Activated B cell treated with CpG ODN at 0.5 μM for 24 hours (primary cell): Measurements from ENCODE around the gene PRDM16. TPM values are rescaled to one million over a fixed set of nuclear protein-coding genes. Genes with fewer than 3 reads are reported as not detected.

Experiments used
- ATAC-seq: fragments of 200-7000 bp; cut with Tn5 transposase; one replicate; pipeline ENCODE4 v1.10.0; 2021; ENCODE audit warnings: low read depth, mild to moderate bottlenecking, moderate library complexity
- CTCF ChIA-PET: fragments of 350-600 bp; sonication (Branson Sonifier 250); formaldehyde crosslinking; loops from one replicate; lab custom pipeline; 2021; ENCODE audit warnings: antibody characterized with exemption; lab: Charles Lee
- POLR2A ChIA-PET: fragments of 350-600 bp; sonication (Branson Sonifier 250); formaldehyde crosslinking; loops from one replicate; lab custom pipeline; 2021; ENCODE audit warnings: antibody characterized with exemption; lab: Charles Lee
- DNase-seq: peaks from one replicate; pipeline ENCODE4 v3.0.0; 2022
- H3K27ac Mint-ChIP-seq: one replicate; pipeline ENCODE4 v1.8.0; 2020; ENCODE audit warnings: mixed read lengths
- H3K27me3 Mint-ChIP-seq: one replicate; pipeline ENCODE4 v1.8.0; 2021; ENCODE audit warnings: mixed read lengths
- H3K36me3 Mint-ChIP-seq: one replicate; pipeline ENCODE4 v1.8.0; 2021; ENCODE audit warnings: low read depth, mixed read lengths
- H3K4me1 Mint-ChIP-seq: one replicate; pipeline ENCODE4 v1.8.0; 2021; ENCODE audit warnings: mixed read lengths
- H3K4me3 Mint-ChIP-seq: one replicate; pipeline ENCODE4 v1.8.0; 2020; ENCODE audit warnings: mild to moderate bottlenecking, mixed read lengths
- H3K9me3 Mint-ChIP-seq: one replicate; pipeline ENCODE4 v1.8.0; 2020; ENCODE audit warnings: mixed read lengths
- intact Hi-C: fragments of 100-400 bp; cut with micrococcal nuclease; formaldehyde crosslinking; loops from one replicate; pipeline ENCODE4 v1.15.1; 2024
- total RNA-seq: library from RNA; stranded (reverse); gene quantifications from 2 replicates; pipeline ENCODE4 v1.2.3, GENCODE V29; 2022
- TF ChIP-seq, protein P1 (sequence below): fragments of 200-600 bp; IDR thresholded peaks from one replicate; pipeline ENCODE4 v1.8.0; 2022; ENCODE audit warnings: antibody characterized with exemption, mild to moderate bottlenecking

PRDM16 gene
- total RNA-seq, 1 donor from 2014 or later = not detected

DNA sequence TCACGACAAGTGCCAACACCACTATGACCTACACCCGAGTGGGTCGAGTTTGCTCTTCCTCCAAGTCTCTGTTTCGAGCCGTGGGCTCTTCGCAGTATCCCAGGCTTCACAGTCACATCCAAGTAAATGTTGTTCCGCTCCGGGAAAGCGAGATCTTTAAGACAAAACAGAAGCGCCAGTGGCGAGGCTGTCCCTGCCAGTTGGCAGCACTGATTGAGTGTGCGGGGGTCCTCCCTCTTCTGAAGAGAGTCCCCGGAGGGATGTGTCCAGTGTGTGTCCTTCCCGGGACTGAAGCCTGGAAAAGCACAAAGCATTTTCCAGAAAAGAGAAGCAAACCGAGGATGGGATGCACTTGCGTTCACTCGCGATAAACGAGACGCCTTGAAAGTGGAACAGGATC, 158.9 kb downstream of the PRDM16 start:
- no peak for ATAC-seq
- Mint-ChIP-seq H3K9me3 (no peaks in the 10 kb centered on the region), H3K36me3 (no peaks in the 10 kb centered on the region), H3K4me3 (no peak overlapping the region), H3K27ac (no peak overlapping the region), H3K4me1 (no peaks in the 10 kb centered on the region), H3K27me3 (no peaks in the 10 kb centered on the region)
- TF ChIP-seq, protein P1, sequence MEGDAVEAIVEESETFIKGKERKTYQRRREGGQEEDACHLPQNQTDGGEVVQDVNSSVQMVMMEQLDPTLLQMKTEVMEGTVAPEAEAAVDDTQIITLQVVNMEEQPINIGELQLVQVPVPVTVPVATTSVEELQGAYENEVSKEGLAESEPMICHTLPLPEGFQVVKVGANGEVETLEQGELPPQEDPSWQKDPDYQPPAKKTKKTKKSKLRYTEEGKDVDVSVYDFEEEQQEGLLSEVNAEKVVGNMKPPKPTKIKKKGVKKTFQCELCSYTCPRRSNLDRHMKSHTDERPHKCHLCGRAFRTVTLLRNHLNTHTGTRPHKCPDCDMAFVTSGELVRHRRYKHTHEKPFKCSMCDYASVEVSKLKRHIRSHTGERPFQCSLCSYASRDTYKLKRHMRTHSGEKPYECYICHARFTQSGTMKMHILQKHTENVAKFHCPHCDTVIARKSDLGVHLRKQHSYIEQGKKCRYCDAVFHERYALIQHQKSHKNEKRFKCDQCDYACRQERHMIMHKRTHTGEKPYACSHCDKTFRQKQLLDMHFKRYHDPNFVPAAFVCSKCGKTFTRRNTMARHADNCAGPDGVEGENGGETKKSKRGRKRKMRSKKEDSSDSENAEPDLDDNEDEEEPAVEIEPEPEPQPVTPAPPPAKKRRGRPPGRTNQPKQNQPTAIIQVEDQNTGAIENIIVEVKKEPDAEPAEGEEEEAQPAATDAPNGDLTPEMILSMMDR = no peak
- ChIA-PET POLR2A (no interaction called here), CTCF (no interaction called here)
- no peak for DNase-seq
- intact Hi-C loops = no loop called here

- Mint-ChIP-seq H3K9me3 (no peaks in the 10 kb centered on the region), H3K27me3 (no peaks in the 10 kb centered on the region), H3K36me3 (no peaks in the 10 kb centered on the region), H3K4me3 (no peak overlapping the region), H3K27ac (no peak overlapping the region), H3K4me1 (no peaks in the 10 kb centered on the region)
- POLR2A ChIA-PET = no interaction called here
- TF ChIP-seq, protein P1 = no peak
- ATAC-seq (no peak), DNase-seq (no peak)
- CTCF ChIA-PET = no interaction called here
- intact Hi-C loops = no loop called here
Measured at GRCh38 chr1:3229081-3229725, 160.2 kb downstream of the PRDM16 start.

DNA sequence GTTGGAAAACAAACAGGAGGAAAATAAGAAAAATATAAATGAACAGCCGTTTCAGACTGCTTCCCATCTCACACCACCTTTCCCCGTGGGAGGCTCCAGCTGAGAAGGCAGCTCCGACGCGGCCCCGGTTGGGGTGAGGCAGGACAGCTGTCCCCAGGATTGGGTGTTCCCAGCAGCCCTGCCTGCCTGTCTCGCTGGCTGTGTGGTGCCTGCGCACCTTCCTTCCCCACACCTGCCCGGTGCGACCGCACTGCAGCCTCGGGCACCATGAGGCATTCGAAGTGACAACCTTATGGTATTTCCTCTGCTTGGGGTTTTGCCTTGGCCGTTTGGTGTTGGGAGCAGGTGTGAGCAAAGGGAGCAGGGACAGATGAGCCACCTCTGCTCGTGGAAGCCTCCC, 161.6 kb downstream of the PRDM16 start:
- H3K4me3 Mint-ChIP-seq = no peak overlapping the region
- ChIA-PET POLR2A (no interaction called here), CTCF (no interaction called here)
- TF ChIP-seq, protein P1 = no peak
- ATAC-seq (no peak), DNase-seq (no peak)
- intact Hi-C loops = no loop called here
- H3K27ac Mint-ChIP-seq = no peak overlapping the region
- H3K4me1 Mint-ChIP-seq = no peaks in the 10 kb centered on the region
- no peaks in the 10 kb centered on the region for H3K27me3 Mint-ChIP-seq
- no peaks in the 10 kb centered on the region for H3K9me3 Mint-ChIP-seq
- no peaks in the 10 kb centered on the region for H3K36me3 Mint-ChIP-seq

DNA sequence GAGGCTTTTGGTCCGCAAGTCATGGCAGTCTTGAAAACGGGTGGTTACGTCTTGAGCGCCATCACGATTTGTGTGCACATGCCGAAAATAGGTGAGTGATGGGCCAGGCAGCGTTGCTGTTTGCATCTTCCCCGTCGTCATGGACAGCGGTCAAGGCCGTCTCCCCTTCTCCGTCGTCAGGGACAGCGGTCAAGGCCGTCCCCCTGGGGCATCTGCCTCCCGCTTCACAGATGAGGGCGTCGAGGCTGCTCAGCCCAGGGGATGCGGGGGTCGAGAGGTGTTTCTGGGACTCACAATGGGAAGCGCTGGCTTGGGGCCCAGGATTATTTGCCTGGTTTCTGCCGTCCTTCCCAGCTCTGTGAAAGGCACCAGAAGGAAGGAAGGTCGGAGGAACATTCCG, 162.2 kb downstream of the PRDM16 start:
- Mint-ChIP-seq H3K27me3 (no peaks in the 10 kb centered on the region), H3K27ac (no peak overlapping the region), H3K36me3 (no peaks in the 10 kb centered on the region), H3K9me3 (no peaks in the 10 kb centered on the region), H3K4me3 (no peak overlapping the region), H3K4me1 (no peaks in the 10 kb centered on the region)
- CTCF ChIA-PET = no interaction called here
- TF ChIP-seq, protein P1 = no peak
- ATAC-seq = no peak
- intact Hi-C loops = no loop called here
- POLR2A ChIA-PET = no interaction called here
- DNase-seq = no peak

GRCh38 chr1:3231826-3232225, 162.8 kb downstream of the PRDM16 start:
- Mint-ChIP-seq H3K9me3 (no peaks in the 10 kb centered on the region), H3K36me3 (no peaks in the 10 kb centered on the region), H3K27me3 (no peaks in the 10 kb centered on the region), H3K4me3 (no peak overlapping the region), H3K27ac (no peak overlapping the region), H3K4me1 (no peaks in the 10 kb centered on the region)
- CTCF ChIA-PET = no interaction called here
- ATAC-seq (no peak), DNase-seq (no peak)
- intact Hi-C loops = no loop called here
- TF ChIP-seq, protein P1 = no peak
- POLR2A ChIA-PET = no interaction called here
